Smooth muscle cell (in vitro differentiated cells): ENCODE data around the gene ZNF223. TPM values are rescaled to one million over a fixed set of nuclear protein-coding genes. Genes with fewer than 3 reads are reported as not detected.

Experiments used
- DNase-seq: peaks from one replicate; lab custom pipeline; 2025; ENCODE audit not compliant: unreplicated experiment; lab: John Stamatoyannopoulos, UW
- H2AFZ ChIP-seq: fragments of 200-600 bp; sonication (generic); 2 replicates; pipeline ENCODE4 v1.6.0; 2016; ENCODE audit warnings: antibody characterized with exemption, low read depth, mild to moderate bottlenecking
- H3F3A ChIP-seq: fragments of 200-600 bp; sonication (generic); 2 replicates; pipeline ENCODE4 v1.6.0; 2017; ENCODE audit warnings: antibody characterized with exemption, low read depth
- H3K27ac ChIP-seq: fragments of 200-600 bp; sonication (generic); 2 replicates; pipeline ENCODE4 v1.5.1; 2016; ENCODE audit warnings: low read depth, mild to moderate bottlenecking
- H3K27me3 ChIP-seq: fragments of 200-600 bp; sonication (generic); 2 replicates; pipeline ENCODE4 v1.6.1; 2016; ENCODE audit warnings: low read depth, mild to moderate bottlenecking
- H3K36me3 ChIP-seq: fragments of 200-600 bp; sonication (generic); 2 replicates; pipeline ENCODE4 v1.5.1; 2016; ENCODE audit warnings: low read depth
- H3K4me1 ChIP-seq: fragments of 200-600 bp; sonication (generic); 2 replicates; pipeline ENCODE4 v1.5.1; 2016; ENCODE audit warnings: low read depth
- H3K4me2 ChIP-seq: fragments of 200-600 bp; sonication (generic); 2 replicates; pipeline ENCODE4 v1.6.0; 2016; ENCODE audit warnings: mild to moderate bottlenecking
- H3K4me3 ChIP-seq: fragments of 200-600 bp; sonication (generic); 2 replicates; pipeline ENCODE4 v1.5.1; 2016; ENCODE audit warnings: mild to moderate bottlenecking
- H3K79me2 ChIP-seq: fragments of 200-600 bp; sonication (generic); 2 replicates; pipeline ENCODE4 v1.6.0; 2016; ENCODE audit warnings: low read depth, mild to moderate bottlenecking
- H3K9ac ChIP-seq: fragments of 200-600 bp; sonication (generic); 2 replicates; pipeline ENCODE4 v1.6.0; 2016; ENCODE audit warnings: low read depth
- H3K9me3 ChIP-seq: fragments of 200-600 bp; sonication (generic); replicated peaks from 2 replicates; pipeline ENCODE4 v1.5.1; 2016; ENCODE audit warnings: low read depth
- H4K20me1 ChIP-seq: fragments of 200-600 bp; sonication (generic); 2 replicates; pipeline ENCODE4 v1.6.0; 2016; ENCODE audit warnings: low read depth
- WGBS: methylation state at CpG from one replicate; pipeline ENCODE4 v1.1.7; 2016; ENCODE audit warnings: low lambda C conversion rate; 5-methylcytosine and 5-hydroxymethylcytosine counted together
- polyA plus RNA-seq: library from polyadenylated mRNA; unstranded; fragments of >200 nt; fragmentation: Nextera tagmentation; extraction: Ambion mirVana; gene quantifications from 2 replicates; pipeline ENCODE4 v1.2.1, GENCODE V29; 2016
- total RNA-seq: library from RNA; depleted of rRNA; stranded (reverse); fragments of >200 nt; gene quantifications from 2 replicates; pipeline ENCODE4 v1.2.3, GENCODE V29; 2014
- TF ChIP-seq, protein P1 (sequence below): fragments of 200-600 bp; sonication (generic); IDR thresholded peaks from 2 replicates; pipeline ENCODE4 v1.5.1; 2017; ENCODE audit warnings: borderline replicate concordance, mild to moderate bottlenecking, antibody characterized with exemption; ENCODE audit not compliant: insufficient read depth, poor library complexity, severe bottlenecking

The ZNF223 gene
- total and polyA plus RNA-seq, 2 experiments from 2014 or later = 6.6 to 10.2 TPM

DNA sequence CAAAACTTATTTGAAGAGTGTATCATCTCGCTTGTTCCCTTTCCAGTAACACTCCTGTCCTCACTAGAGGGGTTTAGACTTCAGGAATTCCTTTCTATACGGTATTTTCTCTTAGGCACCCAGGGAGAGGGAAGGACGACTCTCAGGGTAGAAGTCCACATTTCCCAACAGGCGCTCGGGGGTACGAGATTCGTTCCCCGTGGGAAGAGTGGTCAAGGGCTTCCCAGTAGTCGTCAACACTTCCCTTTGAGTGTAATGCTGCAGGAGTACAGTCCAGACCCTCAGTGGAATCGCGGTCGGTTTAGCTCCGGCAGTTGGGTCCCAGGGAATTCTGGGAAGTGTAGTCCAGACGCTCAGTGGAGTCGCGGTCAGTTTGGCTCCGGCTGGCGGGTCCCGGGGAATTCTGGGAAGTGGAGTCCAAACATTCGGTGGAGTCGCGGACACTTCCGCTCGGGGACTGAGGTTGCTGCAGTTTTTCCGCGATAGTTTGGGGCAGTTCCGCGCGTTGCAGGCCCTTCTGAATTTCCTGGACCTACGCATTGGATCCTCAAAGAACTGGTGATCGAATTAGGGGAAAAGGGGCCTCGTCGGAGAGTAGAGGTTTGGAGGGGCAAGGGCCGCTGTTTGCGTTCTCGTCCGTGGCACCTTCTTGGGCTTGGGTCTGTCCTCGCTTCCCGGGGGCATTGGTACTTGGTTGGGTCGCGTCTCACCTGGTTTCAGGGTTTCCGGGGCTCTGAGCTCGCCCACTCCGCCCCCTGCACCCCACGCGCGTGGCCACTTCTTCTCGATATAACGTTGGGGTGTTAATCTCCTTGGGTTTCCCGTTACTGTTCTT lies 42.3 kb downstream of the ZNF223 start, which contains the start of gene ZNF224:
Gene ZNF224 (plus strand): TSS at position 431 of the 835 bp plus-strand sequence. CDS start 3,513 bp downstream, outside the sequence.
- Histone ChIP-seq H2AFZ (peak within 1 kb of the TSS; percentile 95), H3K9ac (peak within 1 kb of the TSS; percentile 66), H3K4me2 (peak within 1 kb of the TSS; percentile 87), H3K4me3 (peak within 1 kb of the TSS; percentile 92), H4K20me1 (peaks cover 4% of the 10 kb centered on the region), H3K4me1 (peaks cover 15% of the 10 kb centered on the region), H3K27me3 (no peaks in the 10 kb centered on the region), H3F3A (no peaks in the 10 kb centered on the region), H3K79me2 (peaks cover 26% of the 10 kb centered on the region), H3K36me3 (no peaks in the 10 kb centered on the region), H3K27ac (no peak within 1 kb of the TSS), H3K9me3 (no peaks in the 10 kb centered on the region)
- WGBS = 1% methylated on average over 50 of the region's 50 CpGs
- DNase-seq = peak; percentile 62
- TF ChIP-seq, protein P1, sequence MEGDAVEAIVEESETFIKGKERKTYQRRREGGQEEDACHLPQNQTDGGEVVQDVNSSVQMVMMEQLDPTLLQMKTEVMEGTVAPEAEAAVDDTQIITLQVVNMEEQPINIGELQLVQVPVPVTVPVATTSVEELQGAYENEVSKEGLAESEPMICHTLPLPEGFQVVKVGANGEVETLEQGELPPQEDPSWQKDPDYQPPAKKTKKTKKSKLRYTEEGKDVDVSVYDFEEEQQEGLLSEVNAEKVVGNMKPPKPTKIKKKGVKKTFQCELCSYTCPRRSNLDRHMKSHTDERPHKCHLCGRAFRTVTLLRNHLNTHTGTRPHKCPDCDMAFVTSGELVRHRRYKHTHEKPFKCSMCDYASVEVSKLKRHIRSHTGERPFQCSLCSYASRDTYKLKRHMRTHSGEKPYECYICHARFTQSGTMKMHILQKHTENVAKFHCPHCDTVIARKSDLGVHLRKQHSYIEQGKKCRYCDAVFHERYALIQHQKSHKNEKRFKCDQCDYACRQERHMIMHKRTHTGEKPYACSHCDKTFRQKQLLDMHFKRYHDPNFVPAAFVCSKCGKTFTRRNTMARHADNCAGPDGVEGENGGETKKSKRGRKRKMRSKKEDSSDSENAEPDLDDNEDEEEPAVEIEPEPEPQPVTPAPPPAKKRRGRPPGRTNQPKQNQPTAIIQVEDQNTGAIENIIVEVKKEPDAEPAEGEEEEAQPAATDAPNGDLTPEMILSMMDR = no peak

GRCh38 chr19:44107751-44108150 lies 55.9 kb downstream of the ZNF223 start:
- WGBS = 99% methylated on average over 3 of the region's 3 CpGs
- H4K20me1 ChIP-seq = no peaks in the 10 kb centered on the region
- H3K36me3 ChIP-seq = peaks cover 51% of the 10 kb centered on the region

GRCh38 chr19:44109458-44109857 lies 57.6 kb downstream of the ZNF223 start:
- H3K36me3 ChIP-seq = peaks cover 34% of the 10 kb centered on the region
- H3K27ac ChIP-seq = no peak overlapping the region
- DNase-seq = no peak
- peaks cover 8% of the 10 kb centered on the region for H3K79me2 ChIP-seq
- H2AFZ ChIP-seq = no peak overlapping the region
- H3F3A ChIP-seq = peaks cover 4% of the 10 kb centered on the region
- H3K4me2 ChIP-seq = no peak overlapping the region
- H3K9ac ChIP-seq = no peak overlapping the region
- H4K20me1 ChIP-seq = no peaks in the 10 kb centered on the region
- TF ChIP-seq, protein P1 = no peak
- H3K27me3 ChIP-seq = no peaks in the 10 kb centered on the region
- no peak overlapping the region for H3K4me3 ChIP-seq
- peaks cover 29% of the 10 kb centered on the region for H3K9me3 ChIP-seq
- H3K4me1 ChIP-seq = peaks cover 6% of the 10 kb centered on the region

More at GRCh38 chr19:44107751-44108150, 55.9 kb downstream of the ZNF223 start:
- no peak overlapping the region for H3K9ac ChIP-seq
- H3K9me3 ChIP-seq = peaks cover 36% of the 10 kb centered on the region
- TF ChIP-seq, protein P1 = no peak
- H3K79me2 ChIP-seq = no peaks in the 10 kb centered on the region
- no peaks in the 10 kb centered on the region for H3K27me3 ChIP-seq
- DNase-seq = no peak
- no peaks in the 10 kb centered on the region for H3K4me1 ChIP-seq
- no peak overlapping the region for H3K4me2 ChIP-seq
- H3F3A ChIP-seq = peaks cover 4% of the 10 kb centered on the region
- no peak overlapping the region for H3K4me3 ChIP-seq
- H3K27ac ChIP-seq = no peak overlapping the region
- H2AFZ ChIP-seq = no peak overlapping the region
